Right renal pelvis (tissue), 4 donors: ENCODE measurements around the gene CCDC146. TPM values are rescaled to one million over a fixed set of nuclear protein-coding genes. Genes with fewer than 3 reads are reported as not detected.
"Not testable (repeated sequence)": the region's sequence is repeated elsewhere in the genome, so short reads cannot be mapped to it uniquely, and the experiment has no call there.

Experiments
- DNase-seq, 4 donors: peaks; one replicate each; pipeline ENCODE4 v3.0.0-alpha.2; 2013; ENCODE audit warnings: low read depth in 4 of 4, low spot score in 3 of 4, missing footprints in 1 of 4
- polyA plus RNA-seq, 4 donors: library from polyadenylated mRNA; unstranded; fragments of 120-200 nt; gene quantifications; one replicate each; pipeline ENCODE4 v1.2.1, GENCODE V29; 2013; ENCODE audit not compliant: insufficient read length in 4 of 4

Gene CCDC146
- polyA plus RNA-seq, 4 donors, result 16.7 to 24.8 (median 22.5) TPM

- DNase-seq, result no peak
These were observed 204.9 kb downstream of the CCDC146 start for GRCh38 chr7:77327067-77327931.

- DNase-seq, result no peak
These were observed 205.7 kb downstream of the CCDC146 start for GRCh38 chr7:77327932-77328628.

- DNase-seq, result no peak
These were observed 206.3 kb downstream of the CCDC146 start for GRCh38 chr7:77328669-77329068.

- no peak for DNase-seq
These were observed 207.2 kb downstream of the CCDC146 start for GRCh38 chr7:77329466-77330168.

- DNase-seq, result no peak
These were observed 207.9 kb downstream of the CCDC146 start for GRCh38 chr7:77330169-77330882.

- peak; percentile 71 to 76 (median 72) for DNase-seq
These were observed 209.7 kb downstream of the CCDC146 start for GRCh38 chr7:77331938-77332695.

- DNase-seq, result not testable (repeated sequence)
These were observed 211.6 kb downstream of the CCDC146 start for GRCh38 chr7:77334039-77334438.

GRCh38 chr7:77335581-77335980, 213.2 kb downstream of the CCDC146 start:
- no peak for DNase-seq

GRCh38 chr7:77337456-77337990, 215.1 kb downstream of the CCDC146 start:
- no peak for DNase-seq

GRCh38 chr7:77338260-77338659, 215.8 kb downstream of the CCDC146 start:
- no peak for DNase-seq

GRCh38 chr7:77338883-77339629, 216.6 kb downstream of the CCDC146 start:
- DNase-seq, result no peak

- no peak for DNase-seq
These were observed 217.3 kb downstream of the CCDC146 start for GRCh38 chr7:77339726-77340125.

Other genes starting within 250 kb of the CCDC146 start
- not detected for gene SPDYE17, start 90.3 kb upstream of the CCDC146 start, polyA plus RNA-seq
- gene SPDYE18, start 60.1 kb upstream of the CCDC146 start, polyA plus RNA-seq, result 1 to 10 TPM in 1 of 4 donors, under 1 TPM in 3; 0.75 to 1.1 (median 0.90) TPM
- gene FGL2, start 77.2 kb downstream of the CCDC146 start, polyA plus RNA-seq, result 100 to 1,000 TPM in 1 of 4 donors, 10 to 100 TPM in 3; 51.0 to 103 (median 80.6) TPM